Stimulated activated CD8-positive, alpha-beta memory T cell treated with anti-CD3 and anti-CD28 coated beads, Interleukin-7, amount 100 ng/mL, for 24 hours (primary cell): ENCODE measurements around the gene FLNC.
A peak's percentile ranks its signal among the peaks of the same experiment; 100 is the strongest.

Source experiments
- DNase-seq: peaks from one replicate; pipeline ENCODE4 v3.0.0-alpha.2; 2020; ENCODE audit warnings: low read depth

The FLNC gene

GRCh38 chr7:128846781-128847444 is 16.7 kb downstream of the FLNC start:
- no peak for DNase-seq

GRCh38 chr7:128847721-128848211 is 17.6 kb downstream of the FLNC start:
- no peak for DNase-seq

GRCh38 chr7:128848289-128849155 is 18.3 kb downstream of the FLNC start:
- no peak for DNase-seq

GRCh38 chr7:128849156-128849515 is 18.9 kb downstream of the FLNC start:
- DNase-seq: no peak

- DNase-seq: no peak
Observed at GRCh38 chr7:128849804-128850490, 19.7 kb downstream of the FLNC start.

GRCh38 chr7:128852537-128853254 is 22.5 kb downstream of the FLNC start:
- no peak for DNase-seq

- DNase-seq: no peak
Observed at GRCh38 chr7:128853799-128854198, 23.6 kb downstream of the FLNC start.

- no peak for DNase-seq
Observed at GRCh38 chr7:128854396-128854795, 24.2 kb downstream of the FLNC start.

GRCh38 chr7:128855559-128855958 is 25.4 kb downstream of the FLNC start:
- no peak for DNase-seq

GRCh38 chr7:128856001-128856718 is 26.0 kb downstream of the FLNC start:
- DNase-seq: no peak

GRCh38 chr7:128858380-128859231 is 28.4 kb downstream of the FLNC start:
- DNase-seq: no peak

- no peak for DNase-seq
Observed at GRCh38 chr7:128859232-128860157, 29.3 kb downstream of the FLNC start.

GRCh38 chr7:128860158-128861073 is 30.2 kb downstream of the FLNC start:
- DNase-seq: no peak

GRCh38 chr7:128861957-128862570 is 31.9 kb downstream of the FLNC start:
- no peak for DNase-seq

- DNase-seq: peak; percentile 98
Observed at GRCh38 chr7:128862571-128863432, 32.6 kb downstream of the FLNC start, which contains the start of gene ATP6V1F. Gene ATP6V1F (plus strand): TSS chr7:128862856. CDS start chr7:128862905, 49 bp downstream.

GRCh38 chr7:128863433-128863989 is 33.3 kb downstream of the FLNC start:
- no peak for DNase-seq
